ENCODE data around the gene RFNG.

DNA sequence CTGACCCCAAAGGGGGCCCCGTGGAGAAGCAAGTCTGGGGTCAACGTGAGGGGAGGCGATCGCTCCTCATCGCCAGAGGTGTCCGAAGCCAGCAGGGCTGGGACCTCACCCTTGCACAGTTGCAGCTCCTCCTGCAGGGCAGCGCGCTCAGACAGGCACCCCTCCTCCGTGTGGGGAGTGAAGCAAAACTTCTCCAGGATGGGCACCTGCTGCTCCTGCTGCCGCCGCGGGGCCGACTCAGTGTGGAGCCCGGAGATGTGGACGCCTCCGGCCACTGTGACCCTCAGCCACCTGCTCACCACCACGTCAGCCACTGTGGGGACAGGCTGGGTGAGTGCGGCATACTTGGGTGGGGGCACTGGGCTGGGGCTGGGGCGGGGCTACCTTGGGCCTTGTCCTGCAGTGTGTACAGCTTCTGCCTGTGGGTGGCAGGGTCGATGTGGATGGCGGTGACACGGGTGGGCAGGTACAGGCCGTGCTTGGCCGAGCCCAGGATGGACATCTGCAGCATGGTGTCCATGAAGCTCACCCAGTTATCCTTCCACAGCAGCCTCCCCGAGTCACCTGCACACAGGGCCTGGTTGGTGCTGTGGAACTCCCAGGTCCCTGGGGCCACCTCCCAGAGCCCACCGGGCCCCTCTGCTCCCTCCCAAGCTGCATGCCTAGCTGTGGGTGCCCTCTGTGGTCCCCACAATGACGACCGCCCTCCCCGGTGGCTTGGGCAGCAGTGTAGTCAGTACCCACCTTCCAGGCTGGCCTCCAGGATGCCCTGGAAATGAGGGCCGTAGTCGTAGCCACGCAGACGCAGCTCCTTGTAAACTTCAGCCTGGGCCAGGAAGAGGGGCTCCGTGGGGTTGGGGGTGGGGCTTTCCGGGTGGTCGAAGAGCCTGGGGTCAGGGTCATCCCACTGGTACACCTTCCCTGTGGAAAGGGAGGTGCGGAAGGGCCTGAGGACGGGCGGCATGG is 35.6 kb upstream of the RFNG start:
- TF ChIP-seq POLR2A (IDR thresholded peaks at IDR 0.05) = no peak
- TF ChIP-seq, protein P1, sequence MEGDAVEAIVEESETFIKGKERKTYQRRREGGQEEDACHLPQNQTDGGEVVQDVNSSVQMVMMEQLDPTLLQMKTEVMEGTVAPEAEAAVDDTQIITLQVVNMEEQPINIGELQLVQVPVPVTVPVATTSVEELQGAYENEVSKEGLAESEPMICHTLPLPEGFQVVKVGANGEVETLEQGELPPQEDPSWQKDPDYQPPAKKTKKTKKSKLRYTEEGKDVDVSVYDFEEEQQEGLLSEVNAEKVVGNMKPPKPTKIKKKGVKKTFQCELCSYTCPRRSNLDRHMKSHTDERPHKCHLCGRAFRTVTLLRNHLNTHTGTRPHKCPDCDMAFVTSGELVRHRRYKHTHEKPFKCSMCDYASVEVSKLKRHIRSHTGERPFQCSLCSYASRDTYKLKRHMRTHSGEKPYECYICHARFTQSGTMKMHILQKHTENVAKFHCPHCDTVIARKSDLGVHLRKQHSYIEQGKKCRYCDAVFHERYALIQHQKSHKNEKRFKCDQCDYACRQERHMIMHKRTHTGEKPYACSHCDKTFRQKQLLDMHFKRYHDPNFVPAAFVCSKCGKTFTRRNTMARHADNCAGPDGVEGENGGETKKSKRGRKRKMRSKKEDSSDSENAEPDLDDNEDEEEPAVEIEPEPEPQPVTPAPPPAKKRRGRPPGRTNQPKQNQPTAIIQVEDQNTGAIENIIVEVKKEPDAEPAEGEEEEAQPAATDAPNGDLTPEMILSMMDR (IDR thresholded peaks at IDR 0.05) = no peak

All from testis (tissue), 2 donors.